H9 (cell line): ENCODE measurements around the gene SLC41A1. TPM values are rescaled to one million over a fixed set of nuclear protein-coding genes. Genes with fewer than 3 reads are reported as not detected.

Experiments used
- DNase-seq: peaks from one replicate; pipeline ENCODE4 v3.0.0-alpha.2; 2017
- H2AFZ ChIP-seq: one replicate; pipeline ENCODE4 v1.6.1; 2013; ENCODE audit warnings: mild to moderate bottlenecking, low read length, control low read depth, moderate library complexity
- H2AK5ac ChIP-seq: 2 replicates; pipeline ENCODE4 v1.6.1; 2013; ENCODE audit warnings: low read length, control low read depth, mixed read lengths; ENCODE audit not compliant: insufficient read length
- H2BK120ac ChIP-seq: one replicate; pipeline ENCODE4 v1.6.1; 2013; ENCODE audit warnings: low read depth, mild to moderate bottlenecking, low read length, control low read depth, inconsistent platforms; ENCODE audit not compliant: poor library complexity, severe bottlenecking
- H2BK12ac ChIP-seq: 2 replicates; pipeline ENCODE4 v1.6.1; 2013; ENCODE audit warnings: low read length, control low read depth, mixed read lengths, low read depth; ENCODE audit not compliant: insufficient read length
- H2BK15ac ChIP-seq: 2 replicates; pipeline ENCODE4 v1.6.1; 2013; ENCODE audit warnings: low read depth, low read length, control low read depth
- H2BK20ac ChIP-seq: one replicate; pipeline ENCODE4 v1.6.1; 2013; ENCODE audit warnings: low read depth, mild to moderate bottlenecking, low read length, control low read depth, inconsistent platforms; ENCODE audit not compliant: poor library complexity, severe bottlenecking
- H2BK5ac ChIP-seq: 2 replicates; pipeline ENCODE4 v1.6.1; 2013; ENCODE audit warnings: low read length, control low read depth, mixed read lengths; ENCODE audit not compliant: insufficient read length
- H3K14ac ChIP-seq: 2 replicates; pipeline ENCODE4 v1.6.1; 2013; ENCODE audit warnings: low read length, control low read depth; ENCODE audit not compliant: insufficient read depth
- H3K18ac ChIP-seq: 2 replicates; pipeline ENCODE4 v1.6.1; 2013; ENCODE audit warnings: low read depth, mild to moderate bottlenecking, mixed read lengths, low read length, control low read depth; ENCODE audit not compliant: insufficient read length
- H3K23ac ChIP-seq: 2 replicates; pipeline ENCODE4 v1.6.1; 2013; ENCODE audit warnings: low read length, control low read depth, mixed read lengths, low read depth; ENCODE audit not compliant: insufficient read length
- H3K23me2 ChIP-seq: 2 replicates; pipeline ENCODE4 v1.6.1; 2013; ENCODE audit warnings: low read depth, mild to moderate bottlenecking, mixed read lengths, low read length, control low read depth; ENCODE audit not compliant: insufficient read length, poor library complexity, severe bottlenecking
- H3K27ac ChIP-seq: 2 replicates; pipeline ENCODE4 v1.5.1; 2013; ENCODE audit warnings: low read length, control low read depth, mixed read lengths, low read depth; ENCODE audit not compliant: insufficient read length
- H3K27me3 ChIP-seq: 2 replicates; pipeline ENCODE4 v1.6.1; 2013; ENCODE audit warnings: low read length, control low read depth, inconsistent platforms; ENCODE audit not compliant: insufficient read depth
- H3K4ac ChIP-seq: 2 replicates; pipeline ENCODE4 v1.6.1; 2013; ENCODE audit warnings: low read depth, mild to moderate bottlenecking, control low read depth, inconsistent platforms, low read length, moderate library complexity
- H3K4me1 ChIP-seq: 2 replicates; pipeline ENCODE4 v1.6.1; 2013; ENCODE audit warnings: low read length, control low read depth, inconsistent platforms; ENCODE audit not compliant: insufficient read depth
- H3K4me2 ChIP-seq: 2 replicates; pipeline ENCODE4 v1.6.1; 2013; ENCODE audit warnings: low read length, control low read depth, mixed read lengths; ENCODE audit not compliant: insufficient read length, insufficient read depth
- H3K56ac ChIP-seq: 2 replicates; pipeline ENCODE4 v1.6.1; 2013; ENCODE audit warnings: low read depth, mild to moderate bottlenecking, mixed read lengths, low read length, control low read depth; ENCODE audit not compliant: insufficient read length
- H3K79me1 ChIP-seq: 2 replicates; pipeline ENCODE4 v1.6.1; 2013; ENCODE audit warnings: low read depth, mild to moderate bottlenecking, moderate library complexity, low read length, control low read depth, inconsistent platforms; ENCODE audit not compliant: insufficient read depth, poor library complexity, severe bottlenecking
- H3K79me2 ChIP-seq: 2 replicates; pipeline ENCODE4 v1.6.1; 2013; ENCODE audit warnings: low read length, control low read depth, inconsistent platforms; ENCODE audit not compliant: insufficient read depth
- H3K9ac ChIP-seq: 2 replicates; pipeline ENCODE4 v1.6.1; 2013; ENCODE audit warnings: low read length, control low read depth, mixed read lengths; ENCODE audit not compliant: insufficient read length; ENCODE audit errors: extremely low read depth
- H3K9me3 ChIP-seq: one replicate; pipeline ENCODE4 v1.6.1; 2013; ENCODE audit warnings: low read depth, low read length, inconsistent platforms; ENCODE audit not compliant: control insufficient read depth
- H3T11ph ChIP-seq: one replicate; pipeline ENCODE4 v1.6.1; 2013; ENCODE audit warnings: mild to moderate bottlenecking, low read length, control low read depth, inconsistent platforms
- H4K20me1 ChIP-seq: one replicate; pipeline ENCODE4 v1.6.1; 2013; ENCODE audit not compliant: control insufficient read depth, insufficient read length, insufficient read depth
- H4K5ac ChIP-seq: 2 replicates; pipeline ENCODE4 v1.6.1; 2013; ENCODE audit warnings: low read depth, mild to moderate bottlenecking, mixed read lengths, low read length, control low read depth; ENCODE audit not compliant: insufficient read length
- H4K8ac ChIP-seq: replicated peaks from 2 replicates; pipeline ENCODE4 v1.6.1; 2013; ENCODE audit warnings: low read length, control low read depth, mixed read lengths, low read depth; ENCODE audit not compliant: insufficient read length
- H4K91ac ChIP-seq: 2 replicates; pipeline ENCODE4 v1.6.1; 2013; ENCODE audit warnings: low read depth, mild to moderate bottlenecking, moderate library complexity, mixed read lengths, low read length, control low read depth; ENCODE audit not compliant: insufficient read length
- H3K27ac Mint-ChIP-seq, 3 experiments: 2 replicates in 2 of 3; 3 replicates in 1 of 3; pipeline ENCODE4 v1.8.0; 2020 to 2021; ENCODE audit warnings: mixed read lengths in 3 of 3, mild to moderate bottlenecking in 1 of 3, moderate library complexity in 1 of 3
- H3K27me3 Mint-ChIP-seq: 2 replicates; pipeline ENCODE4 v1.8.0; 2021; ENCODE audit warnings: low read depth, mild to moderate bottlenecking, moderate library complexity, mixed read lengths
- H3K36me3 Mint-ChIP-seq, 3 experiments: 2 replicates in 2 of 3; 3 replicates in 1 of 3; pipeline ENCODE4 v1.8.0; 2020 to 2021; ENCODE audit warnings: low read depth in 3 of 3, mixed read lengths in 3 of 3; ENCODE audit not compliant: insufficient read depth in 1 of 3
- H3K4me1 Mint-ChIP-seq, 2 experiments: 2 replicates each; pipeline ENCODE4 v1.8.0; 2020; ENCODE audit warnings: mixed read lengths in 2 of 2
- H3K4me3 Mint-ChIP-seq, 2 experiments: 2 replicates in 1 of 2; 3 replicates in 1 of 2; pipeline ENCODE4 v1.8.0; 2020 to 2021; ENCODE audit warnings: mild to moderate bottlenecking in 2 of 2, mixed read lengths in 2 of 2, moderate library complexity in 1 of 2
- H3K9me3 Mint-ChIP-seq, 2 experiments: 2 replicates in 1 of 2; 3 replicates in 1 of 2; pipeline ENCODE4 v1.8.0; 2020; ENCODE audit warnings: mild to moderate bottlenecking in 2 of 2, mixed read lengths in 2 of 2, moderate library complexity in 1 of 2
- CTCF ChIP-seq: fragments of 200-600 bp; sonication (generic); conservative IDR thresholded peaks from 3 replicates; pipeline ENCODE4 v1.8.0; 2021; ENCODE audit warnings: antibody characterized with exemption, mild to moderate bottlenecking
- WGBS: extraction: QIAGEN DNeasy Blood & Tissue Kit; methylation state at CpG from one replicate; pipeline ENCODE4 v1.1.7; 2013; ENCODE audit warnings: missing lambda C conversion rate, low lambda C conversion rate, mixed read lengths; ENCODE audit not compliant: insufficient read length; ENCODE audit errors: extremely low coverage; 5-methylcytosine and 5-hydroxymethylcytosine counted together
- total RNA-seq: library from RNA; stranded (reverse); gene quantifications from 2 replicates; pipeline ENCODE4 v1.2.1, GENCODE V29; 2021

The SLC41A1 gene
- total RNA-seq, 1 experiment from 2014 or later = 18.2 TPM

DNA sequence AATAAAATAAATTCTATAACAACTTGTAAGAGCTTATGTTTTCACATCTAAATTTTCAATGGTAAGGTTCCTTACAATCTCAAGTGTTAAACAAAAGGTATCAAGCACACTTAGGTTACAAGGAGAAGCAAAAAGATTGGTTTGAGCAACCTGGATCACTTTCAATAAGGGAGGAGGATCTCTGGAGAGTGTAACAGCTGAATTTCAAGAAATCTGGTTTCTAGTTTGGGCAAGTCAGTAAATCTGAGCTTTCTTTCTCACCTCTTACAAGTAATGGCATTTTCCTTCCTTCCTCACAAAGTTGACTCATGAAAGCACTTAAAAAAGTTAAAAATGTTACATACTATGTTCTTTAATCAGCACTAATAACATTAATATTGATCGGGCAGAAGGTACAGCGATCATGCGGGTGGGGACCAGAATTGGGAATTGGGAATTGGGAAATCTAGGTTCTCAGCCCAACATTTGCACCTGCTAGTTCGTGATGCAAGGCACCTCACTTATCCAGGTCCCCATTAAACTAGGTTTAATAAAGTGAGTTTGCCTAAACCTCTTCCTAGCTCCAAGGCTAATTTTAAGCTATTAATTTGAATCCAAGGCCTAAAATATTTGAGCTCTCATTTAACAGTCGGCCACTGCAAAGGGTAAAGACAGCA is 66.1 kb downstream of the SLC41A1 start:
- Histone ChIP-seq H3K27me3 (no peaks in the 10 kb centered on the region), H3T11ph (no peak overlapping the region), H3K23ac (no peak overlapping the region), H3K9ac (peak overlapping the region; percentile 8), H3K18ac (no peak overlapping the region), H4K20me1 (peaks cover 2% of the 10 kb centered on the region), H2BK5ac (no peak overlapping the region), H3K79me2 (peaks cover 57% of the 10 kb centered on the region), H3K4ac (no peak overlapping the region), H4K91ac (no peak overlapping the region), H4K8ac (no peak overlapping the region), H2AFZ (no peak overlapping the region), H3K14ac (no peak overlapping the region), H2BK120ac (no peak overlapping the region), H4K5ac (no peak overlapping the region), H2AK5ac (no peak overlapping the region), H3K23me2 (no peaks in the 10 kb centered on the region), H3K27ac (no peak overlapping the region), H2BK12ac (no peak overlapping the region), H3K56ac (no peak overlapping the region), H3K9me3 (no peaks in the 10 kb centered on the region), H3K79me1 (no peaks in the 10 kb centered on the region), H2BK20ac (no peak overlapping the region), H2BK15ac (no peak overlapping the region), H3K4me1 (peaks cover 4% of the 10 kb centered on the region; the same call in 1 of the 2 replicates), H3K4me2 (peak overlapping the region; percentile 58)
- Mint-ChIP-seq H3K4me3 (peak overlapping the region; percentile 94 to 97), H3K27me3 (no peaks in the 10 kb centered on the region; the same call in 1 of the 2 replicates), H3K27ac (peak overlapping the region; percentile 47 to 85 (median 52); a peak in 3 of 7 replicates), H3K36me3 (peaks cover 18 to 30% (median 23%) of the 10 kb centered on the region in 3 experiments), H3K4me1 (peaks cover 51 to 66% of the 10 kb centered on the region in 2 experiments), H3K9me3 (no peaks in the 10 kb centered on the region; a peak in 1 of 5 replicates)
- TF ChIP-seq CTCF = no peak
- no CpG with 5 or more reads among the region's 5 CpGs for WGBS
- DNase-seq = no peak
